GM21723 (cell line): Measurements from ENCODE around the gene SLC22A31.
A peak's percentile ranks its signal among the peaks of the same experiment; 100 is the strongest.

ENCODE experiments used
- ATAC-seq: cut with Tn5 transposase; IDR thresholded peaks from one replicate; pipeline ENCODE4 v1.9.1; 2021; ENCODE audit warnings: mild to moderate bottlenecking, moderate library complexity; ENCODE audit not compliant: unreplicated experiment

The SLC22A31 gene

GRCh38 chr16:89179656-89180315 is 20.6 kb downstream of the SLC22A31 start:
- no peak for ATAC-seq

DNA sequence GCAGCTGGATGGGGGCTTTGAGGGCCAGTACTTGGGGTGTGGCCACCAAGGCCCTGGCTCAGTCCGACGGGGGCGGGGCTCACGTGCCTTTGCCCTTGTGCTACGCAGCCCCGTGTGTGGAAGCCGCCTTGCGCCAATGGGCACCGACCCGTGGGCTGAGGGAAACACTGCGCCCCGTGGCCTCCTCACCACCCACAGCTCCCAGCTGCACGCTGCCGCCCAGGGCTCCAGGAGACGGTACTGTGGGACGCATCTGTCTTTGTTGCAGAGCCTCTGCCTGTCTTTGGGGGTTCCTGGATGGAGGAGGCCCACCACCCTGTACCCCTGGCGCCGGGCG is 21.2 kb downstream of the SLC22A31 start:
- no peak for ATAC-seq

GRCh38 chr16:89178453-89179147 is 21.7 kb downstream of the SLC22A31 start:
- ATAC-seq: no peak

GRCh38 chr16:89177501-89177900 is 22.8 kb downstream of the SLC22A31 start:
- ATAC-seq: no peak

DNA sequence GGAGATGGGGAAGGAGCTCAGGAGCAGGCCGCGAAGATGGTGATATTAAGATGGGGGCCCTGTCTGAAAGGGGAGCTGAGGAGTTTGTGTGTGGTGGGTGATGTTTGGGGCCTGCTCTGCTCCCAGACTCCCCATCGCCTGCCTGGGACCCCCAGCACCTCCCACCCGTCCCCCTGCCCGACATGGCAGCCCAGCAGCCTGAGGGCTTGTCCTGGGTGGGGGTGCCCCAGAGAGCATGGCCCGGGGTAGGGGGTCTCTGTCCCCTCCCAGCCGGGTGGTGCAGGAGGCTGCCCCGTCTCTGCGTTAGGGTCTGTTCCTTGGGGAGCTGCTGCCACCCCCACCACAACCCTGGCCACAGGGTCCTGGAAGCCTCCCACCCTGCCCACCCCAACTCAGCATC is 23.6 kb downstream of the SLC22A31 start:
- ATAC-seq: no peak

GRCh38 chr16:89176147-89176690 is 24.1 kb downstream of the SLC22A31 start:
- no peak for ATAC-seq

DNA sequence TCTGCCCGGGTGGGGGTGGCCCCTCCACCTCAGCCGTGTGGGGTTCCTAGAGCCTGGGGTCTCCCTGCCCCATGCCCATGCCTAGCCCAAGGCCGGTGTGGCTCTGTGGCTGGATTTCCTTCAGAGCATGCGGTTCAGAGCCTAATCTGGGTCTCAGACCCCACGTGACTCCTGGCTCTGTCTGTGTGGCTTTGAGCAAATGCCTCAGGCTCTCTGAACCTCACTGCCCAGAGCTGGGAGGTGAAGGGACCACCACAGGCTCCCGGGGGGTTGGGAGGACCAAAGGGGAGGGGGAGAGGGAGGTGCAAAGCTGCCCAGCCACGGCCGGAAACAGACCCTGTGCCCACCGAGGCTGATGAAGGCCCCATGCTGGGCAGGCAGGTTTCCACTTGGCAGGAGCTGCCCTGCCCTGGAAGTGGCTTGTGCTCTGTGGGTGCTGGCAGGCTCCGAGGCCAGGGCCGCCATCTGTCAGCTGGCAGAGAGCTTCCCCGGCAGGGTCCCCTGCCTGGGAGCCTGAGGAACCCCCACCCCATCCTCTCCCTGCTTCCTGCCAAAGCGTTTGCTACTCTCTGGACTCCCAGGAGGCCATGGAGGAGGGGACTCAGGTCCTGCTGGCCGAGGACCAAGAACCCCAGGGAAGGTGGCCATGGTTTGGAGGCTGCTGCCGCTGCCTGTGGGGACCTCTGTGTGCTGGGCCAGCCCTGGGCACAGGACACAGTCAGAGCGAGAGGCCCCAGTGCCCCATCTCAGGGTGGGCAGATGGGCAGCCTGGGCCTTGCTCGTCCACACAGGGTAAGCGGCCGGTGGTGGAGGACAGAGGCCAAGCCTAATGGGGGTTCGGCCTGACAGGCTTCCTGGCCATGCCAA is 24.8 kb downstream of the SLC22A31 start:
- no peak for ATAC-seq

GRCh38 chr16:89174877-89175276 is 25.5 kb downstream of the SLC22A31 start:
- no peak for ATAC-seq

GRCh38 chr16:89174055-89174827 is 26.1 kb downstream of the SLC22A31 start:
- ATAC-seq: no peak

DNA sequence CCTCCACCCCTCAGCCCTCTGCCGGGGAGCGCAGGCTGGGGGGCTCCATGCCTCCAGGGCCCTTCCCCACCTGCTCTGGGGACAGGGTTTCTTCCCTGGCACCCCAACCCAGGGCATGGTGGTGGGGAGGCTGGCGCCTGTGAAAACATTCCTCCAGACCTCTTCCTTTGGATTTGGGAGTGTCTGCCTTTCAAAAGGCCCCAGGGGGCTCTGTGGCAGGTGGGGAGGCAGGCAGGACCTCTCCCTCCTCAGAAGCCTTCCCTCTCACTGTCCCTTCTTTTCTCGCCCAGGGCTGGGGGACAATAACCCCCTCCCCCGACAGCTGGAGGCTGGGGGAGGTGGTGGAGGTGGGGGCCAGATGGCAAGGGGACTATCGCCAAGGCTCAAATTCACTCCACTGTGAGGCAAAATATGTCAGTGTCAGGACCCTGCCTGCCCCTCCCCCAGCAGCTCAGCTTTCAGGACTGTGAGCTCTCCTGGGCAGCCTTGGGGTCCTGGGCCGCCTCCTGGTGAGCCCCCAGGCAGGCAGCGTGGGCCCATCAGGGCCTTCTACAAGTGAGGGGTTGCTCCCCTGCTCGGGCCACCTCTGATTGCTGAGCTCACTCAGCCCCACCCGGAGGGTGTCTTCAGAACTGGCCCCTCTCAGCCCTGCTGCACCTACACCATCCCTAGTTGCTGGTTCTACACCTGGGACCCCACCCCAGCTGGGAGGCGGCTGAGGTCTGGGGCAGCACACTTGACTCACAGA is 27.0 kb downstream of the SLC22A31 start:
- ATAC-seq: no peak

- ATAC-seq: no peak
Measured at GRCh38 chr16:89172528-89173173, 27.7 kb downstream of the SLC22A31 start.

- no peak for ATAC-seq
Measured at GRCh38 chr16:89172171-89172527, 28.2 kb downstream of the SLC22A31 start.

DNA sequence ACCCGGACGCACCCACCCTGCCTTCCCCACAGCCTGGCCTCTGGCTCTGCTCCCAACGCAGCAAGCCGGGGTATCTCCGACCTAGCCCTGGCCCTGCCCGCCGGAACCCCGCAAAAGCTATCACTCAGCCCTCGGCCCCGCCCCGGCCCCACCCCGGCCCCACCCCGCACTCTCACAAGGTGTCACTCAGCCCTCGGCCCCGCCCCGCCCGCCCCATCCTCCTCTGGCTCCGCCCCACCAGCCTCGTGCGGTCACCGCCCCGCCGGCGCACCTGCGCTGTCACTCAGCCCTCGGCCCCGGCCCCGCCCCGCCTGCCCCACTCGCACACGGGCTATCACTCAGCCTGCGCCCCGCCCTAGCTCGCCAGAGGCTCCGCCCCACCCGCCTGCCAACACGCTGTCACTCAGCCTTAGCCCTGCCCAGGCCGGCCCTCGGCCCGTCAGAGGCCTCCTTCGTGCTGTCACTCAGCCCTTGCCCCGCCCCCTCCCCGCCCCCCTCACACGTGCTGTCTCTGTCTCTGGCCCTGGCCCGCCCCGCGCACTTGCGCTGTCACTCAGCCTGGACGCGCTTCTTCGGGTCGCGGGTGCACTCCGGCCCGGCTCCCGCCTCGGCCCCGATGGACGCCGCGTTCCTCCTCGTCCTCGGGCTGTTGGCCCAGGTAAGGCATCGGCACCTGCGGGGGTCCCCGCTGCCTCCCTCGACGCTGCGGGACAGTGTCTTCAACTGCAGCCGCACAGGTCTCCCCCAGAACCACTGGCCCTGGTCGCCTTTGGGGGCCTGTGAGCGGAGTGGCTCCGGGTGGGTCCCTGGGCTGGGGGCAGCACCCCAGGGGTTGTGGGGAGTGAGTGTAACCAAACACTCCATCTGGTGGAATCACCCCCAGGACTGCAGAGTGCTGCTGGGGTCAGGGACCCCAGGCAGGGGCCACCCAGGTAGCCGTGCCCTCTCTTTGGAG is 28.8 kb downstream of the SLC22A31 start, which contains the start of gene CDH15:
CDH15 (plus strand) TSS at position 533 of the 955 bp plus-strand sequence; CDS start at position 617, 84 bp downstream.
- peak; percentile 69 for ATAC-seq

DNA sequence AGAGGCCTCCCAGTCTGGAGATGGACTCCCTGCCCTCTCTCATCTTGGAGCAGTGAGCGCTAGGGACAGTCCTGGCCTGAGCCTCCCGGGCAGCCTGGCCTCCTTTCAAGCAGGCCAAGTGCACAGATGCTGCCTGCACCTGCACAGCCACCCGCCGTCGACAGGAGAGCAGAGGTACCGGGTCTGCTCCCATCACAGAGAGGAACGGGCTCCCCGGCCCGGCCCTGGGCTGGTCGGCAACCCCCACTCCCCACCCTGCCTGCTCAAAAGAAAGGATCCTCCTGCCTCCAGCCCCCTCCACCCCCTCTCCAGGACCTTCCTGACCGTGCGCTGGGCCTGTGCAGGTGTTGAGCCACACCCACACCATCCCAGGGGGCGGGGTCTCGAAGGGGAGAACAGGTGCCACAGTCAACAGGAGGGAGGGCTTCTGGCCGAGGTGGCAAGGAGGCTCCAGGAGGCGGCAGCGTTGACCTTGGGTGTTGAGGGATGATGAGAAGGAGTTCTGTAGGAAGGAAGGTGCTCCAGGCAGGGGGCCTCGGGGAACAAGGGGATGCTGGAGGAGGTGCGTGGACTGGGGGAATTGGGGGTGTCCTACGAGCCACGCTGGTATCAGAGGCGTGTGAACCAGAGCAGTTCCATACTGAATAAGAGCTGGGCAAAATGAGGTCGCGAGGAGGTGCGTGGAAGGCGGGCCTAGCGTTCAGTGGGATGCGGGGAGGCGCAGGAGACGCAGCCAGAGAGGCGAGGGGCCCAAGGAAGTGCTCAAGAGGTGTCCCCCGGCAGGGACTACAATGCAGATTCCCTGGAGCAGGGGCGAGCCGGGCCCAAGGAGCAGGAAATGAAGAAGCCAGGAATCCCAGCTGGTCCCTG is 29.8 kb downstream of the SLC22A31 start:
- no peak for ATAC-seq

GRCh38 chr16:89169778-89170177 is 30.6 kb downstream of the SLC22A31 start:
- no peak for ATAC-seq

DNA sequence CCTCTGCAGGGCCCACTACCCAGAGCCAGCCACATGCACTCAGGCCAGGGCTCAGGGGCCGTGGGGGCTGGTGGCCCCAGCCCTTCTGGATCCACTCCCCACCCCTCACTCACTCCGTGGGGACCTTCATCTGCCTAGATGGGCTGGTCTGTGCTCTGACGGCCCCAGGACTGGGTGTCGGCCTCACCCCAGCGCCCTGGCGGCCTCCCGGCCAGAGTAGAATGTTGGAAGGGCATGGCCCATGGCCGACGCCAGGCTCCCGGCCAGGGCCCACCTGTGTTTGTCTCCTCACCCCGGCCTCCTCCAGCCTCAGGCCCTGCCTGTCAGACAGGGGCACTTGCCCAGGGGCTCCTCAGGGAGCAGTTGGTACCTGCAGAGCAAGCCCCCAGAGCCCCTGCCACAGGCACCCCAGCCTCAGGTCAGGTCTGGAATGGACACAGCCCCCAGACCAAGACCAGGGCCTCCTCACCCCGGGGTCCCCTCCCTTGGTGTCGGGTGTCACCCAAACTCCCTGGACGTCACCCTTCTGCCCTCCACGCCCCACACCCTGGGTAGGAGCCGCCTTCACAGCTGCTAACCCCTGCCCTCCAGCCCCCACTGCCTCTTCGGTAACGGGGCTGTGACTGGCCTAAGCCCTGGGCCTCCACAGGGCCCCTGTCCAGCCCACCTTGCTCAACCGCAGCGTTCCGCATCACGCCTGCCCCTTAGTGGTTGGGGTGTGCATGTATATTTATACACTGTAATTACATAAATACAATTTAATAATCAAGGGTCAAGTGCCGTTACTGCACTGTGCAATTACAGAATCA is 31.8 kb downstream of the SLC22A31 start:
- no peak for ATAC-seq
